Panc1 (cell line): ENCODE results near the gene SHBG. TPM values are rescaled to one million over a fixed set of nuclear protein-coding genes. Genes with fewer than 3 reads are reported as not detected.

Experiments
- ATAC-seq: fragments of 200-7000 bp; cut with Tn5 transposase; 2 replicates; pipeline ENCODE4 v1.9.1; 2020; ENCODE audit warnings: mild to moderate bottlenecking, moderate library complexity
- BruUV-seq: library from RNA; stranded (reverse); fragments of 400-500 nt; replicated peaks from 2 replicates; lab custom pipeline; 2021; lab: Mats Ljungman, UMichigan
- CTCF ChIA-PET: fragments of 300-600 bp; sonication (Branson Sonifier 250); formaldehyde crosslinking; loops from one replicate; lab custom pipeline; 2022; ENCODE audit warnings: antibody characterized with exemption; lab: Charles Lee
- POLR2A ChIA-PET: fragments of 300-600 bp; sonication (Branson Sonifier 250); formaldehyde crosslinking; loops from one replicate; lab custom pipeline; 2022; ENCODE audit warnings: antibody characterized with exemption; lab: Charles Lee
- DNase-seq: peaks from one replicate; pipeline ENCODE4 v3.0.0-alpha.2; 2010; ENCODE audit warnings: low read depth, low spot score
- H3K27ac ChIP-seq: 2 replicates; pipeline ENCODE4 v1.5.1; 2011; ENCODE audit warnings: mild to moderate bottlenecking, low read length, inconsistent platforms
- H3K27me3 ChIP-seq: fragments of 200-500 bp; sonication (Bioruptor generic); 2 replicates; pipeline ENCODE4 v1.6.0; 2014; ENCODE audit warnings: low read length, inconsistent platforms; ENCODE audit not compliant: control insufficient read depth, insufficient read depth
- H3K36me3 ChIP-seq: fragments of 200-500 bp; sonication (Bioruptor generic); 2 replicates; pipeline ENCODE4 v1.5.1; 2014; ENCODE audit warnings: inconsistent platforms, mild to moderate bottlenecking, low read length, moderate library complexity; ENCODE audit not compliant: control insufficient read depth, insufficient read depth
- H3K4me1 ChIP-seq: 2 replicates; pipeline ENCODE4 v1.5.1; 2011; ENCODE audit warnings: inconsistent platforms, mild to moderate bottlenecking, low read length, moderate library complexity; ENCODE audit not compliant: control insufficient read depth, insufficient read depth
- H3K4me3 ChIP-seq, 2 experiments: 2 replicates each; pipeline ENCODE4 v1.5.1; 2011 to 2012; ENCODE audit warnings: low read depth in 2 of 2, low read length in 2 of 2, mild to moderate bottlenecking in 2 of 2, inconsistent platforms in 1 of 2, moderate library complexity in 1 of 2
- H3K9me3 ChIP-seq: fragments of 200-500 bp; sonication (Bioruptor generic); 2 replicates; pipeline ENCODE4 v1.5.1; 2014; ENCODE audit warnings: low read depth, mild to moderate bottlenecking, inconsistent platforms, low read length, moderate library complexity; ENCODE audit not compliant: control insufficient read depth, insufficient read depth
- CTCF ChIP-seq: fragments of 450-650 bp; IDR thresholded peaks from 2 replicates; pipeline ENCODE4 v1.5.1; 2017; ENCODE audit warnings: mild to moderate bottlenecking
- POLR2AphosphoS5 ChIP-seq: IDR thresholded peaks from 2 replicates; pipeline ENCODE4 v1.6.1; 2012; ENCODE audit warnings: mild to moderate bottlenecking, low read depth, low read length, moderate library complexity
- REST ChIP-seq, 2 experiments: IDR thresholded peaks; 2 replicates each; pipeline ENCODE4 v1.6.1; 2011 to 2012; ENCODE audit warnings: low read depth in 2 of 2, control low read depth in 1 of 2, low read length in 1 of 2, mild to moderate bottlenecking in 1 of 2, moderate library complexity in 1 of 2; ENCODE audit not compliant: insufficient read depth in 1 of 2
- SIN3A ChIP-seq: IDR thresholded peaks from 2 replicates; pipeline ENCODE4 v1.6.1; 2012; ENCODE audit warnings: low read depth, mild to moderate bottlenecking, low read length, moderate library complexity, borderline replicate concordance; ENCODE audit not compliant: insufficient read depth
- TCF7L2 ChIP-seq: IDR thresholded peaks from 2 replicates; pipeline ENCODE4 v1.6.1; 2011; ENCODE audit warnings: mild to moderate bottlenecking, low read depth, low read length, inconsistent platforms
- in situ Hi-C: cut with HindIII; loops from 2 replicates; pipeline ENCODE4 v1.10.0; 2016; ENCODE audit warnings: low sequenced_read_pairs, low pct_unique_long_range_greater_than_20kb
- intact Hi-C: fragments of 100-400 bp; cut with micrococcal nuclease; formaldehyde crosslinking; loops from one replicate; pipeline ENCODE4 v1.10.0; 2022; ENCODE audit not compliant: unreplicated experiment
- total RNA-seq: library from RNA; stranded (reverse); gene quantifications from one replicate; pipeline ENCODE4 v1.2.1, GENCODE V29; 2021; ENCODE audit not compliant: unreplicated experiment

SHBG gene
- total RNA-seq, 1 experiment from 2014 or later, result 1.2 TPM

GRCh38 chr17:7589891-7590691 is 39.8 kb upstream of the SHBG start, which contains the start of gene SOX15:
TSS of gene SOX15 (minus strand) at chr17:7590094. CDS start at chr17:7589676, 418 bp downstream.
- Histone ChIP-seq H3K4me1 (peaks cover 14% of the 10 kb centered on the region), H3K9me3 (no peaks in the 10 kb centered on the region), H3K27ac (peak within 1 kb of the TSS; percentile 26; the same call in 1 of the 2 replicates), H3K4me3 (no peak within 1 kb of the TSS), H3K27me3 (no peaks in the 10 kb centered on the region), H3K36me3 (peaks cover 12% of the 10 kb centered on the region)
- DNase-seq (no peak), ATAC-seq (no peak)
- ChIA-PET CTCF (no interaction called here), POLR2A (interaction anchor here (0.6 kb wide), 1 partner anchor 748 kb away, joined by 4 read pairs; no protein-coding TSS in a partner anchor)
- no TSS peak for BruUV-seq
- intact Hi-C loops, result no loop called here
- in situ Hi-C loops, result no loop called here
- TF ChIP-seq POLR2AphosphoS5 (no peak), TCF7L2 (no peak), REST (IDR thresholded peaks at IDR 0.05; ENCODE audit: insufficient read depth in 1 of 2, low read depth in 2 of 2, low read length in 1 of 2) (no peak), CTCF (no peak)

GRCh38 chr17:7590743-7591142 is 39.2 kb upstream of the SHBG start:
- ATAC-seq, result peak; percentile 54
- intact Hi-C loops, result no loop called here
- Histone ChIP-seq H3K4me1 (peaks cover 13% of the 10 kb centered on the region), H3K9me3 (no peaks in the 10 kb centered on the region), H3K4me3 (no peak overlapping the region), H3K36me3 (peaks cover 12% of the 10 kb centered on the region), H3K27ac (peak overlapping the region; percentile 26; the same call in 1 of the 2 replicates), H3K27me3 (no peaks in the 10 kb centered on the region)
- BruUV-seq, result no TSS peak
- in situ Hi-C loops, result no loop called here
- TF ChIP-seq POLR2AphosphoS5 (0 out of 2 replicates have a peak, but pooled peaks have one; percentile 16), TCF7L2 (no peak)
- no peak for DNase-seq
- CTCF ChIA-PET, result no interaction called here
- POLR2A ChIA-PET, result interaction anchor here (0.6 kb wide), 1 partner anchor 747 kb away, joined by 4 read pairs; no protein-coding TSS in a partner anchor

GRCh38 chr17:7591596-7591995 is 38.3 kb upstream of the SHBG start:
- Histone ChIP-seq H3K4me1 (peaks cover 13% of the 10 kb centered on the region), H3K27ac (no peak overlapping the region), H3K36me3 (peaks cover 12% of the 10 kb centered on the region), H3K4me3 (no peak overlapping the region), H3K27me3 (no peaks in the 10 kb centered on the region), H3K9me3 (no peaks in the 10 kb centered on the region)
- CTCF ChIA-PET, result no interaction called here
- in situ Hi-C loops, result no loop called here
- no TSS peak for BruUV-seq
- TF ChIP-seq TCF7L2, result no peak
- no peak for TF ChIP-seq REST (IDR thresholded peaks at IDR 0.05; ENCODE audit: insufficient read depth in 1 of 2, low read depth in 2 of 2, low read length in 1 of 2)
- TF ChIP-seq POLR2AphosphoS5, result no peak
- TF ChIP-seq SIN3A, result no peak
- TF ChIP-seq CTCF, result no peak
- intact Hi-C loops, result no loop called here
- DNase-seq, result no peak
- POLR2A ChIA-PET, result no interaction called here
- no peak for ATAC-seq
